SK-N-SH (cell line): ENCODE results near the gene GPR137. TPM values are rescaled to one million over a fixed set of nuclear protein-coding genes. Genes with fewer than 3 reads are reported as not detected.

Experiments
- CTCF ChIA-PET: fragments of 300-600, 350-600 bp; formaldehyde crosslinking; extraction: SDS; loops from one replicate; lab custom pipeline; 2021; lab: Yijun Ruan, JAX
- POLR2A ChIA-PET: fragments of 350-600 bp; sonication (Branson Sonifier 250); formaldehyde crosslinking; extraction: SDS; loops from one replicate; lab custom pipeline; 2020; ENCODE audit warnings: antibody characterized with exemption, inconsistent platforms; lab: Yijun Ruan, JAX
- DNase-seq: peaks from one replicate; pipeline ENCODE4 v3.0.0; 2012
- H2AFZ ChIP-seq: fragments of 200-600 bp; sonication (generic); 2 replicates; pipeline ENCODE4 v1.8.1; 2016; ENCODE audit warnings: antibody characterized with exemption, mild to moderate bottlenecking, low read depth
- H3F3A ChIP-seq: fragments of 200-600 bp; sonication (generic); replicated peaks from 2 replicates; pipeline ENCODE3; 2016; ENCODE audit warnings: antibody characterized with exemption, mild to moderate bottlenecking; ENCODE audit not compliant: insufficient read depth
- H3K27ac ChIP-seq, 2 experiments: fragments of 200-500 bp in 1 of 2; fragments of 200-600 bp in 1 of 2; sonication (Bioruptor generic) in 1 of 2; sonication (generic), shearing (Covaris generic) in 1 of 2; 2 replicates each; pipeline versions ENCODE4 v1.5.1 to v1.6.1; 2014 to 2016; ENCODE audit warnings: low read depth in 2 of 2, inconsistent platforms in 1 of 2, low read length in 1 of 2, mild to moderate bottlenecking in 1 of 2, mixed read lengths in 1 of 2
- H3K27me3 ChIP-seq: fragments of 200-600 bp; sonication (generic), shearing (Covaris generic); 2 replicates; pipeline ENCODE4 v1.6.1; 2016; ENCODE audit warnings: mixed run types; ENCODE audit not compliant: insufficient read depth
- H3K36me3 ChIP-seq, 2 experiments: fragments of 200-500 bp in 1 of 2; fragments of 200-600 bp in 1 of 2; sonication (Bioruptor generic) in 1 of 2; sonication (generic) in 1 of 2; replicated peaks in 1 of 2; 2 replicates each; pipeline versions ENCODE3 to v1.5.1; 2014 to 2016; ENCODE audit warnings: low read length in 1 of 2, mild to moderate bottlenecking in 1 of 2; ENCODE audit not compliant: insufficient read depth in 2 of 2, control insufficient read depth in 1 of 2
- H3K4me1 ChIP-seq, 2 experiments: fragments of 200-500 bp in 1 of 2; fragments of 200-600 bp in 1 of 2; sonication (Bioruptor generic) in 1 of 2; sonication (generic), shearing (Covaris generic) in 1 of 2; 2 replicates each; pipeline versions ENCODE4 v1.5.1 to v1.6.1; 2014 to 2016; ENCODE audit warnings: low read depth in 1 of 2, low read length in 1 of 2, mixed run types in 1 of 2; ENCODE audit not compliant: insufficient read depth in 2 of 2, control insufficient read depth in 1 of 2
- H3K4me2 ChIP-seq: fragments of 200-600 bp; sonication (generic), shearing (Covaris generic); 2 replicates; pipeline ENCODE4 v1.6.1; 2017; ENCODE audit warnings: mixed run types
- H3K4me3 ChIP-seq, 2 experiments: fragments of 200-500 bp in 1 of 2; fragments of 200-600 bp in 1 of 2; sonication (Bioruptor generic) in 1 of 2; sonication (generic), shearing (Covaris generic) in 1 of 2; 2 replicates each; pipeline versions ENCODE4 v1.5.1 to v1.8.1; 2014 to 2016; ENCODE audit warnings: low read depth in 2 of 2, inconsistent platforms in 1 of 2, low read length in 1 of 2, mild to moderate bottlenecking in 1 of 2, mixed read lengths in 1 of 2, moderate library complexity in 1 of 2
- H3K79me2 ChIP-seq: fragments of 200-600 bp; sonication (generic); 2 replicates; pipeline ENCODE4 v1.8.1; 2017; ENCODE audit warnings: mild to moderate bottlenecking; ENCODE audit not compliant: insufficient read depth
- H3K9ac ChIP-seq: fragments of 200-600 bp; sonication (generic); 2 replicates; pipeline ENCODE4 v1.6.1; 2017; ENCODE audit warnings: mixed run types
- H3K9me2 ChIP-seq: fragments of 200-600 bp; sonication (generic); 2 replicates; pipeline ENCODE4 v1.6.1; 2017; ENCODE audit warnings: mixed run types
- H3K9me3 ChIP-seq: fragments of 200-600 bp; sonication (generic); 2 replicates; pipeline ENCODE4 v1.6.1; 2017; ENCODE audit warnings: mixed run types, mild to moderate bottlenecking, moderate library complexity
- H4K20me1 ChIP-seq: fragments of 200-600 bp; sonication (generic); 2 replicates; pipeline ENCODE4 v1.6.1; 2017; ENCODE audit warnings: mild to moderate bottlenecking, mixed run types; ENCODE audit not compliant: insufficient read depth
- CHD2 ChIP-seq: fragments of 150-350 bp; IDR thresholded peaks from 2 replicates; pipeline ENCODE4 v1.6.1; 2018; ENCODE audit warnings: low read length; ENCODE audit not compliant: partially characterized antibody
- ELF1 ChIP-seq: IDR thresholded peaks from 2 replicates; pipeline ENCODE4 v1.4.0; 2012
- EP300 ChIP-seq, 2 experiments: IDR thresholded peaks; 2 replicates each; pipeline versions ENCODE4 v1.4.0 to v1.6.1; 2012; ENCODE audit warnings: borderline replicate concordance in 1 of 2, low read depth in 1 of 2, low read length in 1 of 2
- FOXM1 ChIP-seq: IDR thresholded peaks from 2 replicates; pipeline ENCODE4 v1.4.0; 2012; ENCODE audit warnings: low read depth, mild to moderate bottlenecking
- GABPA ChIP-seq: IDR thresholded peaks from 2 replicates; pipeline ENCODE4 v1.4.0; 2012; ENCODE audit warnings: low read depth, mild to moderate bottlenecking
- MXI1 ChIP-seq: IDR thresholded peaks from 2 replicates; pipeline ENCODE4 v1.6.1; 2012; ENCODE audit warnings: mild to moderate bottlenecking, low read depth, low read length, improper control_type of control experiment
- NFIC ChIP-seq: IDR thresholded peaks from 2 replicates; pipeline ENCODE4 v1.4.0; 2012; ENCODE audit warnings: borderline replicate concordance
- POLR2AphosphoS5 ChIP-seq: IDR thresholded peaks from 2 replicates; pipeline ENCODE4 v1.6.1; 2012; ENCODE audit warnings: low read depth, low read length
- REST ChIP-seq: IDR thresholded peaks from 2 replicates; pipeline ENCODE4 v1.6.1; 2012; ENCODE audit warnings: mild to moderate bottlenecking, low read depth, low read length, moderate library complexity
- RXRA ChIP-seq: IDR thresholded peaks from 2 replicates; pipeline ENCODE4 v1.4.0; 2012; ENCODE audit warnings: low read depth, mild to moderate bottlenecking, borderline replicate concordance
- TAF1 ChIP-seq: IDR thresholded peaks from 2 replicates; pipeline ENCODE4 v1.6.1; 2012; ENCODE audit warnings: low read depth, mild to moderate bottlenecking, low read length, moderate library complexity, borderline replicate concordance
- TEAD4 ChIP-seq: IDR thresholded peaks from 2 replicates; pipeline ENCODE4 v1.4.0; 2012; ENCODE audit warnings: mild to moderate bottlenecking, borderline replicate concordance; ENCODE audit not compliant: insufficient read depth
- USF2 ChIP-seq: fragments of 150-350 bp; IDR thresholded peaks from 2 replicates; pipeline ENCODE4 v1.6.1; 2017; ENCODE audit warnings: antibody characterized with exemption, low read length, low read depth, borderline replicate concordance
- ZBTB33 ChIP-seq: IDR thresholded peaks from 2 replicates; pipeline ENCODE4 v1.4.0; 2012; ENCODE audit warnings: low read depth, borderline replicate concordance
- WGBS: methylation state at CpG from one replicate; pipeline ENCODE4 v1.1.6; 2017; ENCODE audit warnings: low lambda C conversion rate; 5-methylcytosine and 5-hydroxymethylcytosine counted together
- polyA plus RNA-seq, 3 experiments: library from polyadenylated mRNA; depleted of rRNA; stranded (reverse); fragments of >200 nt; gene quantifications; 2 replicates each; pipeline ENCODE4 v1.2.3, GENCODE V29; 2012
- TF ChIP-seq, protein P1 (sequence below): IDR thresholded peaks from 2 replicates; pipeline ENCODE4 v1.4.0; 2012; ENCODE audit warnings: low read depth

The GPR137 gene
- polyA plus RNA-seq, 1 of the 3 experiments (the other 2 are of a cell fraction) = 29.9 TPM

DNA sequence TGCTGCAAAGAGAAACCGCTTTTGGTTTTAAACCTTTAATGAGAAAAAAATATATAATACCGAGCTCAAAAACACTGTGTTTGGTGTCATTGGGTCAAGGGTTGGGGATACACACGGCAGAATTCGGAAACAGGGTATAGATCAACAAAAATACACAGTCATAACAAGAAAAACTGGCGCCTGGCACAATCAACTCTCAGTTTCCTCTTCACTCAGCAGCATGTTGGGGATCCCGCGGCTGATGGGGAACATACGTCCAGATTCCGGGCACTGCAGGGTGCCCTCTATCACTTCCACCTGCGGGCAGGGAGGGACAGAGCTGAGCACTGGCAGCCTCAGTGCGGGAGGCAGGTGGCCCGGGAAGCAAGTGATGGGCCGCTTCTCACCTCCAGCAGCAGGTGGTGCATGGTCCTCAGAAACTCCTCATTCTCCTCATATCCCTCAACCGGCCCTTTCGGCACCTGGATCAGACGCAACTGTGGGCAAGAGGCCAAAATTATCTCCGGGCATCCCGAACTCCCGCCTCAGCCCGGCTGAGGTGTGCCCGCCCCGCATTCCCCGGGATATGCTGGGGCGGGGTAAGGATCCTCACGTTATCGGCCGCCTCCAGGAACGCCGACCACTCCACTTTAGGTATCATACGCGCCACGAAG is 31.1 kb downstream of the GPR137 start:
- POLR2A ChIA-PET = interaction anchor here (0.7 to 2.3 kb wide), 12 partner anchors 13 to 331 kb away, joined by 3 to 18 read pairs (median 6); partner anchors contain the start of genes ESRRA, NUDT22 and TRPT1
- H3K4me2 ChIP-seq = peak overlapping the region; percentile 88
- 2% methylated on average over 19 of the region's 32 CpGs for WGBS
- H3K9me3 ChIP-seq = no peaks in the 10 kb centered on the region
- peak overlapping the region; percentile 97 to 100 for H3K27ac ChIP-seq
- peak overlapping the region; percentile 70 to 98 for H3K4me3 ChIP-seq
- TF ChIP-seq NFIC (0 out of 2 replicates have a peak, but pooled peaks have one; percentile 11), CHD2 (no peak)
- H3K9me2 ChIP-seq = no peaks in the 10 kb centered on the region
- H3F3A ChIP-seq = peaks cover 6% of the 10 kb centered on the region
- no peaks in the 10 kb centered on the region for H3K27me3 ChIP-seq
- peak overlapping the region; percentile 91 for H3K9ac ChIP-seq
- CTCF ChIA-PET = interaction anchor here (1.0 to 3.0 kb wide), 11 partner anchors 12 to 132 kb away, joined by 3 to 27 read pairs (median 7); partner anchors contain the start of gene ESRRA
- peaks cover 39% of the 10 kb centered on the region for H3K79me2 ChIP-seq
- peaks cover 0 to 15% of the 10 kb centered on the region in 2 experiments; a peak in 2 of 4 replicates for H3K4me1 ChIP-seq
- H3K36me3 ChIP-seq = peaks cover 0 to 30% of the 10 kb centered on the region in 2 experiments
- H2AFZ ChIP-seq = 0 out of 2 replicates have a peak overlapping the region, but pooled peaks have one; percentile 64
- no peak for DNase-seq
- no peaks in the 10 kb centered on the region for H4K20me1 ChIP-seq

DNA sequence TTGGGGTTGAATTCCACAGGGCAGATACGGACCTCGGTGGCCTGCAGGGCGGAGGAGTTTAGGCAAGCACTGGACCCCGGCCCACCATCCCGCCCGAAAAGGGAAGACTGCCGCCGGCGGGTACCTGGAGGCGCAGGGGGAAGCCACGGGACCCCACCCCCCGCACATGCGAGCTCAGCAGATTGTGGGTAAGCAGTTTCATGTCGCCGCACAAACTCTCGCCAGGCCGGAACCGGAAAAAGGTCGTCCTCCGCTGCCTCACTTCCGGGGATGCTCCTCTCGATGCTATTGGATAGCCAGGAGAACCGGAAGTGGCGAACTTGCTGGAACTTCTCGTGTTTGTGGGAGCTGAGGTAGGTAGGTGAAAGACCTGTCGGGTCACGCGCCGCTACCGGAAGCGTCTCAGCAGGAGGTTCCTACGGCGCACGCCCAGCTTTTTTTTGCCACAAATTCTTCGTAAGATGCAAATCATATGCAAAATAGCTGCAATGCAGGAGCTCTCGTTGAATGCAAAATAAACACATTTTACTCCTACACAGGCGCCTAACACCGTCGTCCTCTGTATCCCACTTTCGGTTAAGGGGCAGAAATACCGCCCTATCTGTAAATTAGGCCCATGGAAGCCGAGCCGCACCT is 31.8 kb downstream of the GPR137 start, which contains the start of gene TRMT112:
TRMT112 (minus strand) TSS at position 235 of the 636 bp plus-strand sequence; CDS start at position 202, 33 bp downstream.
- peaks cover 0 to 15% of the 10 kb centered on the region in 2 experiments; a peak in 2 of 4 replicates for H3K4me1 ChIP-seq
- peak within 1 kb of the TSS; percentile 91 for H2AFZ ChIP-seq
- H3K4me3 ChIP-seq = peak within 1 kb of the TSS; percentile 70 to 98
- DNase-seq = peak; percentile 91
- peak within 1 kb of the TSS; percentile 91 for H3K9ac ChIP-seq
- H3K4me2 ChIP-seq = peak within 1 kb of the TSS; percentile 88
- peaks cover 6% of the 10 kb centered on the region for H3F3A ChIP-seq
- H3K27me3 ChIP-seq = no peaks in the 10 kb centered on the region
- whole genome bisulfite sequencing = 2% methylated on average over 34 of the region's 43 CpGs
- ChIA-PET POLR2A (interaction anchor here (0.6 to 2.3 kb wide), 17 partner anchors 10 to 330 kb away, joined by 3 to 18 read pairs (median 5); partner anchors contain the start of genes ESRRA, KCNK4, NUDT22 and TRPT1), CTCF (interaction anchor here (0.7 to 3.0 kb wide), 17 partner anchors 12 to 371 kb away, joined by 3 to 27 read pairs (median 5); partner anchors contain the start of gene ESRRA)
- H3K9me2 ChIP-seq = no peaks in the 10 kb centered on the region
- no peaks in the 10 kb centered on the region for H3K9me3 ChIP-seq
- H3K36me3 ChIP-seq = peaks cover 0 to 30% of the 10 kb centered on the region in 2 experiments
- H4K20me1 ChIP-seq = no peaks in the 10 kb centered on the region
- peak within 1 kb of the TSS; percentile 97 to 100 for H3K27ac ChIP-seq
- H3K79me2 ChIP-seq = peaks cover 39% of the 10 kb centered on the region
- TF ChIP-seq NFIC (no peak), TAF1 (peak; percentile 60; the same call in 1 of the 2 replicates), FOXM1 (no peak), REST (peak; percentile 26; the same call in 1 of the 2 replicates), EP300 (IDR thresholded peaks at IDR 0.05; ENCODE audit: borderline replicate concordance in 1 of 2, low read depth in 1 of 2, low read length in 1 of 2) (no peak), POLR2AphosphoS5 (peak; percentile 88; the same call in 1 of the 2 replicates), ZBTB33 (peak; percentile 28; the same call in 1 of the 2 replicates), GABPA (peak; percentile 98), RXRA (no peak), USF2 (peak; percentile 51; the same call in 1 of the 2 replicates), TEAD4 (no peak), MXI1 (peak; percentile 80), CHD2 (peak; percentile 84), ELF1 (peak; percentile 92)
- TF ChIP-seq, protein P1, sequence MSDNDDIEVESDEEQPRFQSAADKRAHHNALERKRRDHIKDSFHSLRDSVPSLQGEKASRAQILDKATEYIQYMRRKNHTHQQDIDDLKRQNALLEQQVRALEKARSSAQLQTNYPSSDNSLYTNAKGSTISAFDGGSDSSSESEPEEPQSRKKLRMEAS = peak; percentile 64; the same call in 1 of the 2 replicates
